Lower leg skin (tissue), 3 donors: ENCODE results near the gene RARRES1.

Source experiments
- POLR2A ChIP-seq, 2 donors: fragments of 450-650 bp; IDR thresholded peaks; one replicate each; pipeline ENCODE4 v1.6.1; 2016 to 2017; ENCODE audit warnings: antibody characterized with exemption in 2 of 2, mild to moderate bottlenecking in 1 of 2, moderate library complexity in 1 of 2
- TF ChIP-seq, protein P1 (sequence below), 3 donors: fragments of 450-650 bp; IDR thresholded peaks; one replicate each; pipeline ENCODE4 v1.5.1; 2016; ENCODE audit warnings: antibody characterized with exemption in 3 of 3, mild to moderate bottlenecking in 3 of 3, moderate library complexity in 2 of 3

DNA sequence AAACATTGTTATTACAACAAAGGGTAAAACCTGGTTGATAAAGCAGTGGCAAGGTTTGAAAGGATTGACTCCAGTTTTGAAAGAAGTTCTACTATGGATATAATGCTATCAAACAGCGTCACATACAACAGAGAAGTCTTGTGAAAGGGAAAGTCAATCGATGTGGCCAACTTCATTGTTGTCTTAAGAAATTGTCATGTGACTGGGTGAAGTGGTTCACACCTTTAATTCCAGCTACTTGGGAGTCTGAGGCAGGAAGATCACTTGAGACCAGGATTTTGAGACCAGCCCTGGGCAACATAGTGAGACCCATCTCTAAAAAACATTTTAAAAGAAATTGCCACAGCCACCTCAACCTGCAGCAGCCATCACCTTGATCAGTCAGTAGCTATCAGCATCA, 53.6 kb downstream of the RARRES1 start:
- TF ChIP-seq, protein P1, sequence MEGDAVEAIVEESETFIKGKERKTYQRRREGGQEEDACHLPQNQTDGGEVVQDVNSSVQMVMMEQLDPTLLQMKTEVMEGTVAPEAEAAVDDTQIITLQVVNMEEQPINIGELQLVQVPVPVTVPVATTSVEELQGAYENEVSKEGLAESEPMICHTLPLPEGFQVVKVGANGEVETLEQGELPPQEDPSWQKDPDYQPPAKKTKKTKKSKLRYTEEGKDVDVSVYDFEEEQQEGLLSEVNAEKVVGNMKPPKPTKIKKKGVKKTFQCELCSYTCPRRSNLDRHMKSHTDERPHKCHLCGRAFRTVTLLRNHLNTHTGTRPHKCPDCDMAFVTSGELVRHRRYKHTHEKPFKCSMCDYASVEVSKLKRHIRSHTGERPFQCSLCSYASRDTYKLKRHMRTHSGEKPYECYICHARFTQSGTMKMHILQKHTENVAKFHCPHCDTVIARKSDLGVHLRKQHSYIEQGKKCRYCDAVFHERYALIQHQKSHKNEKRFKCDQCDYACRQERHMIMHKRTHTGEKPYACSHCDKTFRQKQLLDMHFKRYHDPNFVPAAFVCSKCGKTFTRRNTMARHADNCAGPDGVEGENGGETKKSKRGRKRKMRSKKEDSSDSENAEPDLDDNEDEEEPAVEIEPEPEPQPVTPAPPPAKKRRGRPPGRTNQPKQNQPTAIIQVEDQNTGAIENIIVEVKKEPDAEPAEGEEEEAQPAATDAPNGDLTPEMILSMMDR (IDR thresholded peaks at IDR 0.05): no peak
- no peak for TF ChIP-seq POLR2A (IDR thresholded peaks at IDR 0.05)
